ENCODE measurements around the gene PODXL.

PODXL gene

GRCh38 chr7:131527456-131527855, 29.0 kb downstream of the PODXL start:
- DNase-seq (ENCODE audit: extremely low read depth, low read depth): no peak
- TF ChIP-seq, protein P1, sequence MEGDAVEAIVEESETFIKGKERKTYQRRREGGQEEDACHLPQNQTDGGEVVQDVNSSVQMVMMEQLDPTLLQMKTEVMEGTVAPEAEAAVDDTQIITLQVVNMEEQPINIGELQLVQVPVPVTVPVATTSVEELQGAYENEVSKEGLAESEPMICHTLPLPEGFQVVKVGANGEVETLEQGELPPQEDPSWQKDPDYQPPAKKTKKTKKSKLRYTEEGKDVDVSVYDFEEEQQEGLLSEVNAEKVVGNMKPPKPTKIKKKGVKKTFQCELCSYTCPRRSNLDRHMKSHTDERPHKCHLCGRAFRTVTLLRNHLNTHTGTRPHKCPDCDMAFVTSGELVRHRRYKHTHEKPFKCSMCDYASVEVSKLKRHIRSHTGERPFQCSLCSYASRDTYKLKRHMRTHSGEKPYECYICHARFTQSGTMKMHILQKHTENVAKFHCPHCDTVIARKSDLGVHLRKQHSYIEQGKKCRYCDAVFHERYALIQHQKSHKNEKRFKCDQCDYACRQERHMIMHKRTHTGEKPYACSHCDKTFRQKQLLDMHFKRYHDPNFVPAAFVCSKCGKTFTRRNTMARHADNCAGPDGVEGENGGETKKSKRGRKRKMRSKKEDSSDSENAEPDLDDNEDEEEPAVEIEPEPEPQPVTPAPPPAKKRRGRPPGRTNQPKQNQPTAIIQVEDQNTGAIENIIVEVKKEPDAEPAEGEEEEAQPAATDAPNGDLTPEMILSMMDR (IDR thresholded peaks at IDR 0.05; ENCODE audit: low read depth, low read length, missing control alignments): no peak

GRCh38 chr7:131525820-131526219, 30.6 kb downstream of the PODXL start:
- TF ChIP-seq, protein P1 (IDR thresholded peaks at IDR 0.05; ENCODE audit: low read depth, low read length, missing control alignments): no peak

More at GRCh38 chr7:131527456-131527855, 29.0 kb downstream of the PODXL start:
- H3K4me3 ChIP-seq (replicated peaks; ENCODE audit: low read depth, low read length): no peak overlapping the region

DNA sequence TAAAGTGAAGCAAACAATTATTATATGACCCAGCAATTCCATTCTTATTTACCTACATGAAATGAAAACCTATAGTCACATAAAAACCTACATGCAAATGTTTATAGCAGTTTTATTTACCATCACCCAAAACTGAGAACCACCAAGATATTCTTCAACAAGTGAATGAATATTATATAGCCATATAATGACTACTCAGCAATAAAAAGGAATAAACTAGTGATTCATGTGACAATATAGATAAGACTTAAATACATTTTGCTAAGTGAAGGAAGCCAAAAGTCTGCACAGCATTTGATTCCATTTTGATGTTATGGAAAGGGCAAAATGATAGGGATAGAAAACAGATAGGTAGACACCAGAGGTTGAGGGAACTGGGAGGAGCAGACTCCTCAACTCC, 31.7 kb downstream of the PODXL start:
- DNase-seq (ENCODE audit: extremely low read depth, low read depth): no peak

More at GRCh38 chr7:131525820-131526219, 30.6 kb downstream of the PODXL start:
- no peak for DNase-seq (ENCODE audit: extremely low read depth, low read depth)
- no peak overlapping the region for H3K4me3 ChIP-seq (replicated peaks; ENCODE audit: low read depth, low read length)

GRCh38 chr7:131524115-131524514, 32.3 kb downstream of the PODXL start:
- TF ChIP-seq, protein P1 (IDR thresholded peaks at IDR 0.05; ENCODE audit: low read depth, low read length, missing control alignments): no peak
- H3K4me3 ChIP-seq (replicated peaks; ENCODE audit: low read depth, low read length): no peak overlapping the region
- DNase-seq (ENCODE audit: extremely low read depth, low read depth): no peak

More for the DNA sequence above, 31.7 kb downstream of the PODXL start:
- TF ChIP-seq, protein P1 (IDR thresholded peaks at IDR 0.05; ENCODE audit: low read depth, low read length, missing control alignments): no peak
- no peak overlapping the region for H3K4me3 ChIP-seq (replicated peaks; ENCODE audit: low read depth, low read length)

- H3K4me3 ChIP-seq (replicated peaks; ENCODE audit: low read depth, low read length): no peak overlapping the region
- TF ChIP-seq, protein P1 (IDR thresholded peaks at IDR 0.05; ENCODE audit: low read depth, low read length, missing control alignments): no peak
- no peak for DNase-seq (ENCODE audit: extremely low read depth, low read depth)
These were observed 34.0 kb downstream of the PODXL start for GRCh38 chr7:131522325-131522930.

DNA sequence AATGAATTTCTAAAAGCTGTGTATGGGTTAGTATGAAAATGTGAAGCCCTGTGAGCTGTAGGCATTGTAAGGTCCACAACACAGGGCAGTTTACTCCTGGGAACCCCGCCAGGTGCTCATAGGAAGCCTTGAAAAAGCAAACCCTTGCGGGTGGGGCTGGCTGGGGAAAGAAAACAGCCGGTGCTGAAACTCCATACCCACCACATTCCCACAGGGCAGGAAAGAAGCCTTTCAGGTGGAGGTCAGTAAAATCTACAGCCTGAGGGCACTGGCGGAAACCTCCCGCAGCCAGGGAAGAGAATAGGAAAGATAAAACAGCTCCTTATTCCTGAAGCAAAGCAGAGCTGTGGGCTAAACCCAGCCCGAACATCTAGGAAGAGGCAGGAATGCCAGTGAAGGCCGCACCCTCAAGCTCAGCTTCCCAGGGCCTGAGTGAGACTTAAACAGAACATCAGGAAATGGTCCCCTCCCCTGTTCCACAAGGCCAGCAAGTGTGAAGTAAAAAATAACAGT, 34.7 kb downstream of the PODXL start:
- TF ChIP-seq, protein P1 (IDR thresholded peaks at IDR 0.05; ENCODE audit: low read depth, low read length, missing control alignments): no peak
- no peak overlapping the region for H3K4me3 ChIP-seq (replicated peaks; ENCODE audit: low read depth, low read length)
- no peak for DNase-seq (ENCODE audit: extremely low read depth, low read depth)

Data from HFF-Myc (cell line).